ENCODE measurements around the gene NR3C1. TPM values are rescaled to one million over a fixed set of nuclear protein-coding genes. Genes with fewer than 3 reads are reported as not detected.
A peak's percentile ranks its signal among the peaks of the same experiment; 100 is the strongest.

Gene NR3C1
- total and polyA plus RNA-seq, 2 of the 13 experiments (the other 11 are each of a cell fraction or from before 2014, with no cell fraction given): 10.0 to 24.3 TPM

DNA sequence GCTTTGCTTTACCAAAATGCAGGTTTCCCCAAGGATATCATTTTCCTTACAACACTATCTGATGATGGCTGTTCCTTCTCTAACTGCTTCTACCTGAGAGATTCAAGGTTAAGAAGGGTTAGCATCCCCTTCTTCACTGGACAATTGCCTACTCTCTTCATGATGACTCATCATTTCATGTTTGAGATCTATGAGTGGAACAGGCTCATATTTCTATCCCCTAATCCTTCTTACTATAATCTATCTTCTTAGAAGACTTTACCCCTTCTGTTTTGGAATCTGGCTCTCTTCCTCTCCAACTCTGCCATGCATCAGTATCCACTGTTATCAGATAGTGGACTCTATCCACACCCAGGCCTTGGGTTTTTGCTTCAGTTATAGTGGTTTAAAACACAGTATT is 54.3 kb downstream of the NR3C1 start:
- H3K4me1 ChIP-seq (ENCODE audit: insufficient read depth, low read length): peaks cover 46% of the 10 kb centered on the region
- ChIA-PET CTCF (ENCODE audit: low intra/inter-chr PET ratio, low total read pairs) (no interaction called here), POLR2A (no interaction called here)
- H3K27me3 ChIP-seq (ENCODE audit: control insufficient read depth in 1 of 2, insufficient read depth in 2 of 2, low read length in 2 of 2): no peaks in the 10 kb centered on the region; a peak in 1 of 5 replicates
- TF ChIP-seq MAFF (IDR thresholded peaks at IDR 0.05; ENCODE audit: low read depth, low read length) (peak; percentile 87), SIX4 (CRISPR knock-in tag; IDR thresholded peaks at IDR 0.05) (no peak), NFE2L2 (IDR thresholded peaks at IDR 0.05; ENCODE audit: low read length) (peak; percentile 71), ZNF383 (CRISPR knock-in tag; IDR thresholded peaks at IDR 0.05; ENCODE audit: borderline replicate concordance) (no peak), MAFK (conservative IDR thresholded peaks at IDR 0.05 in 1 of 2, IDR thresholded peaks at IDR 0.05 in 1 of 2; ENCODE audit: low read length in 2 of 2) (peak; percentile 88 to 91), RFX1 (IDR thresholded peaks at IDR 0.05) (no peak), KLF6 (CRISPR knock-in tag; IDR thresholded peaks at IDR 0.05) (no peak)
- TF ChIP-seq, protein P1, sequence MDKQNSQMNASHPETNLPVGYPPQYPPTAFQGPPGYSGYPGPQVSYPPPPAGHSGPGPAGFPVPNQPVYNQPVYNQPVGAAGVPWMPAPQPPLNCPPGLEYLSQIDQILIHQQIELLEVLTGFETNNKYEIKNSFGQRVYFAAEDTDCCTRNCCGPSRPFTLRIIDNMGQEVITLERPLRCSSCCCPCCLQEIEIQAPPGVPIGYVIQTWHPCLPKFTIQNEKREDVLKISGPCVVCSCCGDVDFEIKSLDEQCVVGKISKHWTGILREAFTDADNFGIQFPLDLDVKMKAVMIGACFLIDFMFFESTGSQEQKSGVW (CRISPR knock-in tag; IDR thresholded peaks at IDR 0.05; ENCODE audit: borderline replicate concordance): no peak
- TF ChIP-seq, protein P2, sequence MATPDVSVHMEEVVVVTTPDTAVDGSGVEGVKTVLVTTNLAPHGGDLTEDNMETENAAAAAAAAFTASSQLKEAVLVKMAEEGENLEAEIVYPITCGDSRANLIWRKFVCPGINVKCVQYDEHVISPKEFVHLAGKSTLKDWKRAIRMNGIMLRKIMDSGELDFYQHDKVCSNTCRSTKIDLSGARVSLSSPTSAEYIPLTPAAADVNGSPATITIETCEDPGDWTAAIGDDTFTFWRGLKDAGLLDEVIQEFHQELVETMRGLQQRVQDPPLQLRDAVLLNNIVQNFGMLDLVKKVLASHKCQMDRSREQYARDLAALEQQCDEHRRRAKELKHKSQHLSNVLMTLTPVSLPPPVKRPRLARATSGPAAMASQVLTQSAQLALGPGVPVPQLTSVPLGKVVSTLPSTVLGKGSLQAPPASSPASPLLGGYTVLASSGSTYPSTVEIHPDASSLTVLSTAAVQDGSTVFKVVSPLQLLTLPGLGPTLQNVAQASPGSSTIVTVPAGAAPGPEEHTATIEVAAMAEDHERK (CRISPR knock-in tag; IDR thresholded peaks at IDR 0.05; ENCODE audit: low read depth): no peak
- intact Hi-C loops (cut with micrococcal nuclease; ENCODE audit: unreplicated experiment): no loop called here
- ATAC-seq (no peak), DNase-seq (ENCODE audit: low spot score) (no peak), FAIRE-seq (no peak)
- in situ Hi-C loops (cut with HindIII; ENCODE audit: extremely low pct_ligation_motif_present, low pct_unique_long_range_greater_than_20kb): no loop called here
- peaks cover 2% of the 10 kb centered on the region for H3K79me2 ChIP-seq (ENCODE audit: insufficient read depth, low read length)
- no peaks in the 10 kb centered on the region; a peak in 1 of 5 replicates for H3K36me3 ChIP-seq (replicated peaks in 1 of 2; ENCODE audit: control insufficient read depth in 1 of 2, insufficient read depth in 2 of 2, low read length in 2 of 2)
- H3K9me3 ChIP-seq (ENCODE audit: low read length): no peaks in the 10 kb centered on the region
- H2AFZ ChIP-seq (ENCODE audit: low read length): no peak overlapping the region
- no TSS peak for BruUV-seq (replicated peaks)
- H3K27ac ChIP-seq (ENCODE audit: extremely low read length, insufficient read depth, low read length): peak overlapping the region; percentile 11
- no peaks in the 10 kb centered on the region for H4K20me1 ChIP-seq (ENCODE audit: insufficient read depth, low read length)
- H3K4me3 ChIP-seq (replicated peaks in 1 of 3; ENCODE audit: insufficient read depth in 1 of 3, low read depth in 2 of 3, low read length in 3 of 3): no peak overlapping the region
- no peak overlapping the region for H3K4me2 ChIP-seq (ENCODE audit: low read depth, low read length)
- H3K9ac ChIP-seq (ENCODE audit: insufficient read depth, low read depth, low read length): no peak overlapping the region

Measured in HepG2 (cell line).